C4-2B (cell line): Measurements from ENCODE around the gene NKX2-1.
A peak's percentile ranks its signal among the peaks of the same experiment; 100 is the strongest.
"Not testable (repeated sequence)": the region's sequence is repeated elsewhere in the genome, so short reads cannot be mapped to it uniquely, and the experiment has no call there.

Experiments used
- H3K27ac ChIP-seq: fragments of 450-650 bp; 2 replicates; pipeline ENCODE4 v1.5.1; 2017
- ZFX ChIP-seq: fragments of 450-650 bp; IDR thresholded peaks from 2 replicates; pipeline ENCODE4 v1.6.1; 2017
- TF ChIP-seq, protein P1 (sequence below): fragments of 450-650 bp; conservative IDR thresholded peaks from 2 replicates; pipeline ENCODE4 v1.5.1; 2017; ENCODE audit warnings: mild to moderate bottlenecking

Gene NKX2-1

DNA sequence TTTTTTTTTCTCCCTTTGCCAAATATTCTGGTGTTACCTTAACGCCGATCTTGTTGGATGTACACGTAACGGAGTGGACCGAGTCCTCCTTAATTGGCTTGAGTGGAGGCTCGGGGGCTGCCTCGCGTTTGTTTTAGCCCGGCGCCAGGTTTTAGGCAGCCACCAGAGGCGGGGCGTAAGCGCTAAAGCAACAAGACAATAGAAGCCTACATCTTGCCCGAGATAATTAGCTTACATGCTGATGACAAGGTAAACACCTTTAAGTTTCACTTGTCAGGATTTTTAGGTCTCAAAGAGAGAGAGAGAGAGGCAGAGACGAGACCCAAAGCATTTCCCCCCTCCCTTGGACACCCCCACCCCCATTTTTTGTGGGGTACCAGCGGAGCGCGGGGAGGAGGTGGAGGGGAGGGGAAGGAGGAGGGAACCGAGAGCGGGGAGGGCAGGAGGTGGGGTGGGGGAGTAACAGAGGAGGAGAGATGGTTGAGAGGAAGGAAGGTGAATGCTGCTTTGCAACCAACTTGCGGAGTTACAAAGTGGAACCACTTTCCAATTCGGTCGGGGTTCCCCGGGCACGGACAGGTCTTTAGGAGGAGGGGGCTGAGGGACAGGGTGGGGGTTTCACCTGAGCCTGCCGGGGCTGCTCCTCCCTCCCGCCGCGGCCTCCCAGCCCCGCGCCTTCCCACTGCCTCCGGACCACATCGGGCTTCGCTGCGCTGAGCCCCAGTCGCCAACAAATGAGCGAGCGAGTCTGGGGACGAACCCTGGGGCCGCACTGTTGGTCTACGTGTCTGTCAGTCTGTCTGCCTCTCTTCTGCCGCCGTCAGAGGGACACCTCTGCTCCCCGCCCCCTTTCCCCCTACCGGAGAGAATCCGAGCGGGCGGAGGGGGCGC lies at the start of gene NKX2-1:
Gene NKX2-1, minus strand, starts transcription at position 802 of the 891 bp plus-strand sequence. Its CDS starts 103 bp downstream, at position 699.
- H3K27ac ChIP-seq: no peak within 1 kb of the TSS
- TF ChIP-seq, protein P1, sequence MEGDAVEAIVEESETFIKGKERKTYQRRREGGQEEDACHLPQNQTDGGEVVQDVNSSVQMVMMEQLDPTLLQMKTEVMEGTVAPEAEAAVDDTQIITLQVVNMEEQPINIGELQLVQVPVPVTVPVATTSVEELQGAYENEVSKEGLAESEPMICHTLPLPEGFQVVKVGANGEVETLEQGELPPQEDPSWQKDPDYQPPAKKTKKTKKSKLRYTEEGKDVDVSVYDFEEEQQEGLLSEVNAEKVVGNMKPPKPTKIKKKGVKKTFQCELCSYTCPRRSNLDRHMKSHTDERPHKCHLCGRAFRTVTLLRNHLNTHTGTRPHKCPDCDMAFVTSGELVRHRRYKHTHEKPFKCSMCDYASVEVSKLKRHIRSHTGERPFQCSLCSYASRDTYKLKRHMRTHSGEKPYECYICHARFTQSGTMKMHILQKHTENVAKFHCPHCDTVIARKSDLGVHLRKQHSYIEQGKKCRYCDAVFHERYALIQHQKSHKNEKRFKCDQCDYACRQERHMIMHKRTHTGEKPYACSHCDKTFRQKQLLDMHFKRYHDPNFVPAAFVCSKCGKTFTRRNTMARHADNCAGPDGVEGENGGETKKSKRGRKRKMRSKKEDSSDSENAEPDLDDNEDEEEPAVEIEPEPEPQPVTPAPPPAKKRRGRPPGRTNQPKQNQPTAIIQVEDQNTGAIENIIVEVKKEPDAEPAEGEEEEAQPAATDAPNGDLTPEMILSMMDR: no peak
- no peak for TF ChIP-seq ZFX

DNA sequence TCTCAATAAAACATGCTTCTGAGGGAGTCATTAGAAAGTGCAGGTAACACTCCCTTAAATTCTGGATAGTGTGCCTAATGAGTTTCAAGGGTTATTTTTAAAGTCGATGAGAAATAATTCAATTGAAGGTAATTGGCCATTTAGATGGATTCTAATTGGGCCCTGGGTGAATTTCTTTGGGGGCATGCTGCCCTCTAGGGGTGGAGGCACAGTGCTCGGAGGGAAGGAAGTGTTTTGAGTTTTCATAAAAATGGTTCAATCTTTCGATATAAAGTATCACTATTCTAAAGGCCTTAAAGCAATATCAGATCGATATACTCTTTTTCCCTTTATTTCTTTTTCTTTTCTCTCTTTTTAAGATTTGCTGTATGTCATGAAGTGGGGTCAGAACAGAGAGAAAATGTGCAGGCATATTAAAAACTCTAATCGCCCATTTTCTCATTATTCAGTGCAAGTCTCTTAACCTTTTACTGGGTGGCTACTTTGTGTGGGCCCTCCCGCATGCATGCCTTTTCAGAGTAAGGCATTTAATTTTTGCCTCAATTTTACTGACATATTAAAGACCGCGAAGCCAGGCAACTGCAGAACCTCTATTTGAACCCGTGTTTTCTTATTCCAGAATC lies 36.9 kb upstream of the NKX2-1 start:
- TF ChIP-seq, protein P1: peak; percentile 94
- no peak for TF ChIP-seq ZFX
- H3K27ac ChIP-seq: no peak overlapping the region

DNA sequence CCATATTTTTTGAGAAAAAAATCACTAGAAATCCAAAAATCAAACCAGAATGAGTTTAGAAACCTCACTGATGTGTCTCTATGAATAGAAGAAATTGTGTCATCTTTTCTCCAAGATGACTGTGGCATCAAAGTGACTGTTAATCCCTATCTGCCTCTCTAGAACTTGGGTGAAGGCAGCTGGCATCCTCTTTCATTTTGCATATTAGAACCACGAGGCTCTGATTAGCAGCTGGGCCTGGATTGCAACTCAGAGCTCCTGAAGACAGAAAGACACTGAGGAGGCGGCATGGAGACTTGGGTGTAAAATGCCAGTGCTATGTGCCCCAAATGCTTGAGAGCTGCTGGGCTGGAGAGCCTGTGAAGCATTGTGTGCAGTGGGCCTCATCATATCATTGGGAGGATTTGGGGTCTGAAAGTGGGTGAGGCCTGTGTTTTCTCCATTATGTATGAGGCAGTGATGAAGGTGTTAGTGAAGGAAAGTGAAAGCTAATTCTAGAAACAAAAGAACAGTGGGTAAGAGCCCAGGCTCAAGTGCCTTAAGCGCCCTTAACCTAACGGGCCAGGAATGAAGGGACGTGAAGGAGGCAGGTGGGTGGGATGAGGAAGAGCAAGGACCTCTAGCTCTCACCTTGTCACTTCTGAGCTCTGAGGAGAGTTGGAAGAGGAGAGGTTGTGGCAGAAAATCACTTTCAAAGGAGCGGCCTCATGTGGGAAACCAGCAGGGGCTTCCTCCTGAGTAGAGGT lies 36.1 kb upstream of the NKX2-1 start:
- no peak for TF ChIP-seq ZFX
- TF ChIP-seq, protein P1: no peak
- no peak overlapping the region for H3K27ac ChIP-seq

DNA sequence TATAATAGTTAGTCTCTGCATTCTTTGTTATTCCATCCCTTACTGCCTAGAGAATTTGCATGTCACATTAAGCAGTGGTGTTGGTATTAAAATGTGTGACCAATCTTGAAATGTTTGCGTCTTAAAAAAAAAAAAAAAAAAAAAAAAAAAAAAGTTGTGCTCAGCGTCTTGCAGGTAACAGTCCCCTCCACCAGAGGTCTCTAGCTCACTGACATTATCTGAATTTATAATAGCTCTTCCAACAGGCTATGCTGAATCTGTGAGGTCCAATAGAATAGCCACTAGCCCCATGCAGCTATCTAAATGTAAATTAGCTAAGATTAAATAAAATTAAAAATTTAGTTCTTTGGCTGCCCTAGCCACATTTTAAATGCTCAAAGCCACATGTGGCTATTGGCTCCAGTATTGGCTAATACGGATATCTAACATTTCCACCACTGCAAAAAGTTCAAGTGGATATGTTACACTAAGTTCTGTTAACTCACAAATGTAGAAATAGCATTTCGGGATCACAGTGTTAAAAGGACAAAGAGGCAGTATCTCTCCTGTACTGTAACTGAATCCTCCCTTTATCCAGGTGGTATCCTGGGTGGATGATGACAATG lies 33.7 kb upstream of the NKX2-1 start:
- H3K27ac ChIP-seq: no peak overlapping the region
- TF ChIP-seq, protein P1: peak; percentile 89
- TF ChIP-seq ZFX: no peak

DNA sequence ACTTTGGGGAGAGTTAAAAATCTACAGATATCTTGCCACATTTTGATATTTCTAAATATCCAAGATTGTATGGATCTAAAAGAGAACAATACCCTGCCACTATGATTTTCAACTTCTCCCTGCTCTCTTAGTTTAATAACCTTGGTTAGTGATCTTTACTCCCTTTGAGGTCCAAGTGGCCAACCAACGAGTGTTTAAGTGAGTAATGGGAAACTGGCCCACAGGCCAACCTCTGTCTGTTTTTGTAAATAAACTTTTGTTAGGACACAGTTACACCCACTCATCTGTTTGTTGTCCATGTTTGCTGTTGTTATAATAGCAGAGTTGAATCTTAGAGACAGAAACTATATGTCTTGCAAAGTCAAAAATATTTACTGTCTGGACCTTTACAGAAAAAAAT lies 30.9 kb upstream of the NKX2-1 start:
- no peak overlapping the region for H3K27ac ChIP-seq
- TF ChIP-seq, protein P1: no peak

DNA sequence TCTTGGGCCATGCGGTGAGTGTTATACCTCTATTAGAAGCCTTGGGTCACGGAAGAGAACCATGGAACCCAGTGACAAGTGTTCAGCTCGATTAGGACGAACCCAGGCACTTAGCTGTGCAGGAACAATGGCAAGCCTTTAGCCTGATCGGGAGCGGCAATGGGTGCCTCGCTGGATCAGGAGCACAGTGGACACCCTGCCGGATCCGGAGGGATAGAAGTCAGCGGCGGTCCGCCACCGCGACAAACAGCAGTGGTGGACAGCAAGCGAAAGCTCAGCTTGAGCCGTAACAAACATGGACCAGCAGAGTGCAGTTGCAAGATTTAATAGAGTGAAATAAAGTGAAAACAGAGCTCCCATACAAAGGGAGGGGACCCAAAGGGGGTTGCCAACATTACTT lies 24.2 kb upstream of the NKX2-1 start:
- not testable (repeated sequence) for H3K27ac ChIP-seq

DNA sequence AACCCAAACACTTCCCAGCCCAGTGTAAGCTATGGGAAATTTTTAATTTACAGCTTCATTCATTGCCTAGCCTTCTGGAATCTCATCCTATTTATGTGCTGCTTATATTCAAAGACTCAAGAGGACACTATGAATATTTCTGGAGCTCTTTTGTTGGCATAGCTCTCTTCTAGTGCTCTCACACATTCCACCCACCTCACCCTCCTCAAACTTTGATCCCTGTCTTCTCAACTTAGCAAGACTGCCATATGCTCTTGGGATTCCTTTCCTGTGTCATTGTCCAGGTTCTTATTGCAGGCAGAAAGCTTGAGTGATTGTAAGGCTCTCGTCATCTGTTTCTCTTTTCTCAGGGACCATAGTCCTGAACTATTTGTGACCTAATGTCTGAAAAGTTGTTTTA lies 18.0 kb upstream of the NKX2-1 start:
- no peak overlapping the region for H3K27ac ChIP-seq
- TF ChIP-seq ZFX: no peak
- TF ChIP-seq, protein P1: no peak
